ENCODE data around the gene POFUT2.

DNA sequence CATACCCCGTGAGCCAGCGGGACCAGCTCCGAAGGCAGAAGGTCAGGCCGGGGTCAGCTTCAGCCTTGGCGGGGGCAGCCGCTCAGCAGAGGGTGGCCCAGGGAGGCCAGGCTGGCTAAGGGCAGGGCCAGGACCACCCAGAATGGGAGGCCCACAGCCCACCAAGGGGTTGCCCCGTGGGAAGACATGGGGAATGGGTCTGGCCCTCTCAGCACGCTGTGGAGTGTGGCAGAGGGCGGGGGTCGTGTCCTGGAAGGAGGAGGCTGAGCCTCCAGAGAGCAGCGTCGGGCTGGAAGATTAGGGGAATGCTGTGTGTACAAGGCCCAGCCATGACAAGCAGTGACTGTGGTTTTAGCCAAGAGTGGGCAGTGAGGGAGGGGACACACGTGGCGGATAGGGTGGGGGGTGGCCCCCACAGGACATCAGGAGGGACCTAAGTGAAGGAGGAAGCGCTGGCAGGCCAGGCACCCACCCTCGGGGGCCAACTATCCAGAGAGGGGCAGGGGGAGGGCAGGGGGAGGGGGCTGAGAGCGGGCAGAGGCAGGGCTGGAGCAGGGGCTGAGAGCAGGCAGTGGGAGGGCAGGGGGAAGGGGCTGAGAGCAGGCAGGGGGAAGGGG lies 43.9 kb upstream of the POFUT2 start:
- TF ChIP-seq POLR2AphosphoS5 (IDR thresholded peaks at IDR 0.05; ENCODE audit: low read depth, low read length): no peak
- TF ChIP-seq TAF1 (IDR thresholded peaks at IDR 0.05; ENCODE audit: borderline replicate concordance, insufficient read depth, low read length): no peak

Measured in PFSK-1 (cell line).